Right lobe of liver (tissue), 4 donors: Measurements from ENCODE around the gene SMIM26.
"Not testable (repeated sequence)": the region's sequence is repeated elsewhere in the genome, so short reads cannot be mapped to it uniquely, and the experiment has no call there.

Source experiments
- CTCF ChIP-seq, 4 donors: fragments of 200-600 bp in 3 of 4; fragments of 450-650 bp in 1 of 4; IDR thresholded peaks; one replicate each; pipeline versions ENCODE4 v1.5.1 to v1.8.0; 2016 to 2022; ENCODE audit warnings: antibody characterized with exemption in 4 of 4, mild to moderate bottlenecking in 2 of 4
- POLR2A ChIP-seq: fragments of 450-650 bp; IDR thresholded peaks from one replicate; pipeline ENCODE4 v1.6.1; 2017; ENCODE audit warnings: antibody characterized with exemption, mild to moderate bottlenecking
- donor health status: DM: no; HTN: no; CAD: no.
- donor health status: DM: no; HTN: no; CAD: no.
- donor health status: DM: no; HTN: yes; CAD: no.

GRCh38 chr20:18526761-18527160, 40.5 kb upstream of the SMIM26 start:
- TF ChIP-seq CTCF (IDR thresholded peaks at IDR 0.05); POLR2A: not testable (repeated sequence)
